Pancreas (tissue), 10 donors: Measurements from ENCODE around the gene OSBPL5. TPM values are rescaled to one million over a fixed set of nuclear protein-coding genes. Genes with fewer than 3 reads are reported as not detected.

ENCODE experiments used
- ATAC-seq, 4 donors: fragments of 200-7000 bp; cut with Tn5 transposase; one replicate each; pipeline versions ENCODE4 v1.8.0 to v1.9.1; 2020; ENCODE audit warnings: mild to moderate bottlenecking in 4 of 4, moderate library complexity in 4 of 4
- DNase-seq, 6 donors: peaks; one replicate each; pipeline ENCODE4 v3.0.0-alpha.2; 2020
- FAIRE-seq: peaks from 2 replicates; lab custom pipeline; 2012; peaks lifted over from hg19 to GRCh38; lab: Jason Lieb, UNC
- H3K27ac ChIP-seq, 4 donors: fragments of 200-600 bp; sonication (generic); 1 replicate in 3 of 4; 2 replicates in 1 of 4; pipeline versions ENCODE4 v1.5.0 to v1.8.0; 2020
- H3K27me3 ChIP-seq, 4 donors: fragments of 200-600 bp; one replicate each; pipeline ENCODE4 v1.8.0; 2021
- H3K36me3 ChIP-seq, 3 donors: fragments of 200-600 bp; sonication (generic) in 1 of 3; one replicate each; pipeline versions ENCODE4 v1.5.0 to v1.8.0; 2020 to 2021
- H3K4me1 ChIP-seq, 3 donors: fragments of 200-600 bp; one replicate each; pipeline ENCODE4 v1.8.0; 2021
- H3K4me3 ChIP-seq, 4 donors: fragments of 200-600 bp; sonication (generic) in 2 of 4; one replicate each; pipeline versions ENCODE4 v1.5.0 to v1.8.0; 2020 to 2021
- H3K9me3 ChIP-seq, 4 donors: fragments of 200-600 bp; one replicate each; pipeline ENCODE4 v1.8.0; 2021
- CTCF ChIP-seq, 4 donors: fragments of 200-600 bp; sonication (generic) in 3 of 4; IDR thresholded peaks; one replicate each; pipeline versions ENCODE4 v1.5.0 to v1.8.0; 2021; ENCODE audit warnings: antibody characterized with exemption in 4 of 4
- WGBS, 2 donors: extraction: QIAGEN DNeasy Blood & Tissue Kit; methylation state at CpG; one replicate each; pipeline ENCODE4 v1.1.7; 2013; 5-methylcytosine and 5-hydroxymethylcytosine counted together
- intact Hi-C, 3 donors: fragments of 100-400 bp; cut with DNase I; formaldehyde crosslinking; loops; one replicate each; pipeline versions ENCODE4 v1.11.1 to v1.14.2; 2022
- polyA plus RNA-seq, 2 donors: library from polyadenylated mRNA; stranded (reverse); fragments of 200-250 nt; gene quantifications; one replicate each; pipeline ENCODE4 v1.2.3, GENCODE V29; 2013
- total RNA-seq, 6 donors: library from RNA; stranded (reverse); fragmentation: NEBNext Ultra II Directional in 4 of 6; extraction: Animal tissue kit (Norgen Biotek cat#: 25700) in 4 of 6; gene quantifications; one replicate each; pipeline versions ENCODE4 v1.2.1 to v1.2.4, GENCODE V29; 2021 to 2023
- donor health status: healthy with polysubstance abuse.
- donor health status: DM: no; HTN: no; CAD: no; lungs with moderate emphysema.
- donor health status: DM: no; HTN: no; CAD: no.
- donor health status: control.
- donor health status: control.
- donor health status: Bipolar disorder and iron deficiency.
- donor health status: DM: yes; HTN: yes; CAD: no.
- donor health status: DM: no; HTN: no; CAD: no.
- donor health status: DM: no; HTN: no; CAD: no.
- donor health status: DM: yes; HTN: yes; CAD: no.

OSBPL5 gene
- total and polyA plus RNA-seq, 8 donors, result 9.8 to 16.7 (median 11.8) TPM

GRCh38 chr11:3145206-3145520 lies 19.9 kb downstream of the OSBPL5 start:
- no peaks in the 10 kb centered on the region for H3K27me3 ChIP-seq
- intact Hi-C loops, result loop anchor here in 1 of 3 donors (10.0 kb wide), 1 partner anchor 60 kb away; no protein-coding TSS in a partner anchor
- DNase-seq, result no peak
- no peak for TF ChIP-seq CTCF (IDR thresholded peaks at IDR 0.05)
- no peaks in the 10 kb centered on the region for H3K36me3 ChIP-seq
- WGBS, 2 donors, result 79 to 85% methylated on average over 6 of the region's 6 CpGs
- no peak for FAIRE-seq
- no peaks in the 10 kb centered on the region for H3K4me1 ChIP-seq
- H3K4me3 ChIP-seq, result no peak overlapping the region
- H3K9me3 ChIP-seq, result no peaks in the 10 kb centered on the region
- ATAC-seq, result no peak
- H3K27ac ChIP-seq, result no peak overlapping the region

- 86 to 88% methylated on average over 32 of the region's 32 CpGs for whole genome bisulfite sequencing, 2 donors
- no peak for TF ChIP-seq CTCF (IDR thresholded peaks at IDR 0.05)
These were observed 20.6 kb downstream of the OSBPL5 start for GRCh38 chr11:3144296-3145205.

GRCh38 chr11:3143136-3143880 lies 21.8 kb downstream of the OSBPL5 start:
- ATAC-seq (no peak), FAIRE-seq (no peak), DNase-seq (no peak)
- H3K36me3 ChIP-seq, result no peaks in the 10 kb centered on the region
- no peaks in the 10 kb centered on the region for H3K9me3 ChIP-seq
- no peak overlapping the region for H3K4me3 ChIP-seq
- H3K4me1 ChIP-seq, result no peaks in the 10 kb centered on the region
- 89 to 90% methylated on average over 37 to 38 of the region's 38 CpGs for whole genome bisulfite sequencing, 2 donors
- intact Hi-C loops, result loop anchor here in 1 of 3 donors (10.0 kb wide), 1 partner anchor 59 kb away; no protein-coding TSS in a partner anchor
- no peaks in the 10 kb centered on the region for H3K27me3 ChIP-seq
- TF ChIP-seq CTCF (IDR thresholded peaks at IDR 0.05), result no peak
- no peak overlapping the region for H3K27ac ChIP-seq

More at GRCh38 chr11:3144296-3145205, 20.6 kb downstream of the OSBPL5 start:
- Histone ChIP-seq H3K27me3 (no peaks in the 10 kb centered on the region), H3K9me3 (no peaks in the 10 kb centered on the region), H3K27ac (no peak overlapping the region), H3K4me1 (no peaks in the 10 kb centered on the region), H3K4me3 (no peak overlapping the region), H3K36me3 (no peaks in the 10 kb centered on the region)
- intact Hi-C loops, result loop anchor here in 1 of 3 donors (10.0 kb wide), 1 partner anchor 60 kb away; no protein-coding TSS in a partner anchor
- ATAC-seq (no peak), DNase-seq (no peak), FAIRE-seq (no peak)

GRCh38 chr11:3140291-3140603 lies 24.9 kb downstream of the OSBPL5 start:
- ATAC-seq (no peak), FAIRE-seq (no peak), DNase-seq (peak in 1 of 6 donors; percentile 44)
- TF ChIP-seq CTCF (IDR thresholded peaks at IDR 0.05), result no peak
- Histone ChIP-seq H3K27me3 (no peaks in the 10 kb centered on the region), H3K36me3 (no peaks in the 10 kb centered on the region), H3K4me1 (no peaks in the 10 kb centered on the region), H3K27ac (no peak overlapping the region), H3K4me3 (no peak overlapping the region), H3K9me3 (no peaks in the 10 kb centered on the region)
- intact Hi-C loops, result loop anchor here in 1 of 3 donors (10.0 kb wide), 1 partner anchor 55 kb away; no protein-coding TSS in a partner anchor
- WGBS, 2 donors, result 97 to 100% methylated on average over 4 of the region's 4 CpGs
